ENCODE measurements around the gene HSPB9.
"Not testable (repeated sequence)": the region's sequence is repeated elsewhere in the genome, so short reads cannot be mapped to it uniquely, and the experiment has no call there.

The HSPB9 gene

GRCh38 chr17:42125565-42125964, 3.0 kb downstream of the HSPB9 start:
- Mint-ChIP-seq H3K27ac (peak overlapping the region; percentile 44), H3K4me1 (peaks cover 11% of the 10 kb centered on the region), H3K9me3 (no peaks in the 10 kb centered on the region), H3K4me3 (no peak overlapping the region), H3K36me3 (peaks cover 67% of the 10 kb centered on the region), H3K27me3 (no peaks in the 10 kb centered on the region)
- no peak for ATAC-seq

GRCh38 chr17:42126836-42127235, 4.2 kb downstream of the HSPB9 start:
- no peak overlapping the region for H3K27ac Mint-ChIP-seq

GRCh38 chr17:42127414-42127813, 4.8 kb downstream of the HSPB9 start:
- H3K27me3 Mint-ChIP-seq: no peaks in the 10 kb centered on the region
- ATAC-seq: no peak
- peak overlapping the region; percentile 44 for H3K27ac Mint-ChIP-seq
- no peak overlapping the region for H3K4me3 Mint-ChIP-seq
- no peaks in the 10 kb centered on the region for H3K9me3 Mint-ChIP-seq
- H3K36me3 Mint-ChIP-seq: peaks cover 73% of the 10 kb centered on the region
- H3K4me1 Mint-ChIP-seq: peaks cover 23% of the 10 kb centered on the region

More at GRCh38 chr17:42126836-42127235, 4.2 kb downstream of the HSPB9 start:
- H3K36me3 Mint-ChIP-seq: peaks cover 77% of the 10 kb centered on the region
- peaks cover 17% of the 10 kb centered on the region for H3K4me1 Mint-ChIP-seq
- ATAC-seq: no peak
- no peaks in the 10 kb centered on the region for H3K27me3 Mint-ChIP-seq
- no peak overlapping the region for H3K4me3 Mint-ChIP-seq
- no peaks in the 10 kb centered on the region for H3K9me3 Mint-ChIP-seq

GRCh38 chr17:42129109-42129837, 6.7 kb downstream of the HSPB9 start:
- no peak overlapping the region for H3K4me3 Mint-ChIP-seq
- no peak for ATAC-seq
- H3K27me3 Mint-ChIP-seq: no peaks in the 10 kb centered on the region
- no peaks in the 10 kb centered on the region for H3K9me3 Mint-ChIP-seq
- H3K36me3 Mint-ChIP-seq: peaks cover 75% of the 10 kb centered on the region
- peak overlapping the region; percentile 44 for H3K27ac Mint-ChIP-seq
- H3K4me1 Mint-ChIP-seq: peaks cover 40% of the 10 kb centered on the region

GRCh38 chr17:42130310-42130936, 7.8 kb downstream of the HSPB9 start:
- Mint-ChIP-seq H3K27ac (peak overlapping the region; percentile 34), H3K27me3 (no peaks in the 10 kb centered on the region), H3K36me3 (peaks cover 63% of the 10 kb centered on the region), H3K4me1 (peaks cover 41% of the 10 kb centered on the region), H3K4me3 (no peak overlapping the region), H3K9me3 (no peaks in the 10 kb centered on the region)
- no peak for ATAC-seq

- Mint-ChIP-seq H3K9me3 (no peaks in the 10 kb centered on the region), H3K36me3 (peaks cover 61% of the 10 kb centered on the region), H3K27ac (peak overlapping the region; percentile 34), H3K27me3 (no peaks in the 10 kb centered on the region), H3K4me3 (no peak overlapping the region), H3K4me1 (peaks cover 49% of the 10 kb centered on the region)
- no peak for ATAC-seq
Observed at GRCh38 chr17:42131232-42131631, 8.6 kb downstream of the HSPB9 start.

GRCh38 chr17:42131981-42132432, 9.4 kb downstream of the HSPB9 start:
- Mint-ChIP-seq H3K4me1 (peaks cover 57% of the 10 kb centered on the region), H3K27ac (peak overlapping the region; percentile 34), H3K36me3 (peaks cover 62% of the 10 kb centered on the region)

GRCh38 chr17:42132941-42133340, 10.3 kb downstream of the HSPB9 start:
- peaks cover 63% of the 10 kb centered on the region for H3K4me1 Mint-ChIP-seq
- peak overlapping the region; percentile 4 for H3K4me3 Mint-ChIP-seq
- H3K9me3 Mint-ChIP-seq: no peaks in the 10 kb centered on the region
- peaks cover 62% of the 10 kb centered on the region for H3K36me3 Mint-ChIP-seq
- no peaks in the 10 kb centered on the region for H3K27me3 Mint-ChIP-seq
- peak; percentile 72 for ATAC-seq
- peak overlapping the region; percentile 34 for H3K27ac Mint-ChIP-seq

More at GRCh38 chr17:42131981-42132432, 9.4 kb downstream of the HSPB9 start:
- H3K9me3 Mint-ChIP-seq: no peaks in the 10 kb centered on the region
- ATAC-seq: no peak
- H3K4me3 Mint-ChIP-seq: no peak overlapping the region
- no peaks in the 10 kb centered on the region for H3K27me3 Mint-ChIP-seq

GRCh38 chr17:42133461-42134041, 10.9 kb downstream of the HSPB9 start:
- no peaks in the 10 kb centered on the region for H3K27me3 Mint-ChIP-seq
- peaks cover 70% of the 10 kb centered on the region for H3K4me1 Mint-ChIP-seq
- H3K9me3 Mint-ChIP-seq: no peaks in the 10 kb centered on the region
- H3K36me3 Mint-ChIP-seq: peaks cover 59% of the 10 kb centered on the region
- H3K4me3 Mint-ChIP-seq: peak overlapping the region; percentile 25
- peak overlapping the region; percentile 34 for H3K27ac Mint-ChIP-seq
- ATAC-seq: peak; percentile 94

GRCh38 chr17:42135151-42135550, 12.5 kb downstream of the HSPB9 start:
- peaks cover 76% of the 10 kb centered on the region for H3K4me1 Mint-ChIP-seq
- peak overlapping the region; percentile 82 for H3K27ac Mint-ChIP-seq
- no peak for ATAC-seq
- no peak overlapping the region for H3K4me3 Mint-ChIP-seq
- peaks cover 43% of the 10 kb centered on the region for H3K36me3 Mint-ChIP-seq
- no peaks in the 10 kb centered on the region for H3K27me3 Mint-ChIP-seq
- no peaks in the 10 kb centered on the region for H3K9me3 Mint-ChIP-seq

GRCh38 chr17:42135664-42136653, 13.4 kb downstream of the HSPB9 start:
- Mint-ChIP-seq H3K4me3 (peak overlapping the region; percentile 31), H3K36me3 (peaks cover 39% of the 10 kb centered on the region), H3K9me3 (no peaks in the 10 kb centered on the region), H3K27ac (peak overlapping the region; percentile 82), H3K27me3 (no peaks in the 10 kb centered on the region), H3K4me1 (peaks cover 70% of the 10 kb centered on the region)
- no peak for ATAC-seq

- ATAC-seq: no peak
- H3K27ac Mint-ChIP-seq: peak overlapping the region; percentile 82
- no peaks in the 10 kb centered on the region for H3K9me3 Mint-ChIP-seq
- H3K27me3 Mint-ChIP-seq: no peaks in the 10 kb centered on the region
- H3K4me3 Mint-ChIP-seq: no peak overlapping the region
- peaks cover 34% of the 10 kb centered on the region for H3K36me3 Mint-ChIP-seq
- H3K4me1 Mint-ChIP-seq: peaks cover 70% of the 10 kb centered on the region
Observed at GRCh38 chr17:42136654-42137051, 14.0 kb downstream of the HSPB9 start.

GRCh38 chr17:42138749-42139492, 16.3 kb downstream of the HSPB9 start:
- no peaks in the 10 kb centered on the region for H3K9me3 Mint-ChIP-seq
- H3K27ac Mint-ChIP-seq: no peak overlapping the region
- no peak for ATAC-seq
- H3K4me3 Mint-ChIP-seq: no peak overlapping the region
- peaks cover 35% of the 10 kb centered on the region for H3K36me3 Mint-ChIP-seq
- no peaks in the 10 kb centered on the region for H3K27me3 Mint-ChIP-seq
- peaks cover 63% of the 10 kb centered on the region for H3K4me1 Mint-ChIP-seq

- H3K4me3 Mint-ChIP-seq, ATAC-seq, H3K27me3 Mint-ChIP-seq, H3K9me3 Mint-ChIP-seq, H3K27ac Mint-ChIP-seq: not testable (repeated sequence)
- Mint-ChIP-seq H3K36me3 (peaks cover 33% of the 10 kb centered on the region), H3K4me1 (peaks cover 57% of the 10 kb centered on the region)
Observed at GRCh38 chr17:42140690-42141089, 18.1 kb downstream of the HSPB9 start.
